Activated CD8-positive, alpha-beta T cell treated with anti-CD3 and anti-CD28 coated beads, Interleukin-2, amount 10 ng/mL, durations not matched to agents 7 days and 5 days (primary cell): Measurements from ENCODE around the gene PACS1. TPM values are rescaled to one million over a fixed set of nuclear protein-coding genes. Genes with fewer than 3 reads are reported as not detected.
A peak's percentile ranks its signal among the peaks of the same experiment; 100 is the strongest.

Source experiments
- ATAC-seq: fragments of 150-1000 bp; cut with Tn5 transposase; one replicate; pipeline ENCODE4 v1.10.0; 2021; ENCODE audit warnings: moderate library complexity
- CTCF ChIA-PET: fragments of 350-600 bp; sonication (Branson Sonifier 250); formaldehyde crosslinking; loops from one replicate; lab custom pipeline; 2021; ENCODE audit warnings: antibody characterized with exemption; lab: Charles Lee
- POLR2A ChIA-PET: fragments of 350-600 bp; sonication (Branson Sonifier 250); formaldehyde crosslinking; loops from one replicate; lab custom pipeline; 2021; ENCODE audit warnings: antibody characterized with exemption; lab: Charles Lee
- DNase-seq: peaks from one replicate; pipeline ENCODE4 v3.0.0-alpha.2; 2020
- H3K27ac Mint-ChIP-seq: one replicate; pipeline ENCODE4 v1.8.0; 2021; ENCODE audit warnings: mild to moderate bottlenecking, mixed read lengths
- H3K27me3 Mint-ChIP-seq: one replicate; pipeline ENCODE4 v1.8.0; 2021; ENCODE audit warnings: low read depth, mixed read lengths
- H3K36me3 Mint-ChIP-seq: one replicate; pipeline ENCODE4 v1.8.0; 2021; ENCODE audit warnings: low read depth, mixed read lengths
- H3K4me1 Mint-ChIP-seq: one replicate; pipeline ENCODE4 v1.8.0; 2021; ENCODE audit warnings: low read depth, mixed read lengths
- H3K4me3 Mint-ChIP-seq: one replicate; pipeline ENCODE4 v1.8.0; 2021; ENCODE audit warnings: mild to moderate bottlenecking, mixed read lengths
- H3K9me3 Mint-ChIP-seq: one replicate; pipeline ENCODE4 v1.8.0; 2022; ENCODE audit warnings: mixed read lengths; ENCODE audit not compliant: insufficient read depth
- total RNA-seq, 2 experiments: library from RNA; stranded (reverse); gene quantifications; one replicate each; pipeline ENCODE4 v1.2.3, GENCODE V29; 2021

The PACS1 gene
- total RNA-seq, 2 experiments from 2014 or later = 84.6 to 91.6 TPM

DNA sequence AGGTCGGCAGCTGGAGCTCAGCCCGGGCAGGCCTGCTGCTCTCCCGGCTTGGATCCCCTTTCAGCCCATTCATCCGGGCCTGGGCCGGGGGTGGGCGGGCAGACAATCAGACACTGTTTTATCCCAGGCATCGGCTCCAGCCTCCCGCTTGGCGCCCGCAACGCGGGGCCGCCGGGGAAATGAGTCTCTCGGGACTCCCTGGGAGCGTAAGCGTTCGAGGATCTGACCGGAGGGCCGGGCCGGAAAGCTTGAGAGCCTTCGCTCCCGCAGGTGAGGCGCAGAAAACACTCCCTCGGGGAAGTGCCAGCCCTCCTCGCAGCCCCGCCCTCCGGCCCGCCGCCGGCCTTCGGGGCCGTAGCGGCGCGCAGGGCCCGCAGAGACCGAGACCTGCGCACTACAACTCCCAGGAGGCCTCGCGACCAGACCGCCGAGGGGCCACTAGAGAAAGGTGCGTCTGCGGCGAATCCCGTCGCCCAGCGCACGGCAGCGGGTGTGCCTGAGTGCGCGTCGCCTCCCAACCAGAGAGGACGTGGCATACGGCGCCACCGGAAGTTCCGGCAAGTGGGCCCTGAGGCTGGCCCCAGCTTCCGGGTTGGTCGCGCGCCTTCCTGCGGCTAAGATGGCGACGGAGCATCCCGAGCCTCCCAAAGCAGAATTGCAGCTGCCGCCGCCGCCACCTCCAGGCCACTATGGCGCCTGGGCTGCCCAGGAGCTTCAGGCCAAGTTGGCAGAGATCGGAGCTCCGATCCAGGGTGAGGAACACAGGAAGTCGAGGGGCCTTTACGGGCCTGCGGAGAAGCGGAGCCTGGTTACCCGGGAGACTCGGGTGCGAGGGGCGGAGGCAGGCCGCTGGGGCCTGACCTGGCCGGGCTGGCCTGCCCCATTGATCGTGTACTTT lies 18.1 kb upstream of the PACS1 start, which contains the start of gene SF3B2:
Gene SF3B2, plus strand, starts transcription at position 599 of the 898 bp plus-strand sequence. Its CDS starts 21 bp downstream, at position 620.
- Mint-ChIP-seq H3K4me1 (peaks cover 37% of the 10 kb centered on the region), H3K36me3 (peaks cover 39% of the 10 kb centered on the region), H3K9me3 (no peaks in the 10 kb centered on the region), H3K4me3 (peak within 1 kb of the TSS; percentile 100), H3K27ac (peak within 1 kb of the TSS; percentile 99), H3K27me3 (peaks cover 11% of the 10 kb centered on the region)
- DNase-seq (peak; percentile 98), ATAC-seq (peak; percentile 98)
- ChIA-PET CTCF (interaction anchor here (1.2 to 6.2 kb wide), 8 partner anchors 8 to 84 kb away, joined by 3 to 81 read pairs (median 4); partner anchors contain the start of genes BANF1 and PACS1), POLR2A (interaction anchor here (0.7 to 2.8 kb wide), 21 partner anchors 9 to 416 kb away, joined by 3 to 26 read pairs (median 3); partner anchors contain the start of genes BANF1, CST6, EIF1AD and MUS81)

- CTCF ChIA-PET = interaction anchor here (1.1 to 6.2 kb wide), 9 partner anchors 8 to 83 kb away, joined by 3 to 81 read pairs (median 5); partner anchors contain the start of gene PACS1
- peak overlapping the region; percentile 99 for H3K27ac Mint-ChIP-seq
Observed at GRCh38 chr11:66052664-66052982, 17.4 kb upstream of the PACS1 start.

DNA sequence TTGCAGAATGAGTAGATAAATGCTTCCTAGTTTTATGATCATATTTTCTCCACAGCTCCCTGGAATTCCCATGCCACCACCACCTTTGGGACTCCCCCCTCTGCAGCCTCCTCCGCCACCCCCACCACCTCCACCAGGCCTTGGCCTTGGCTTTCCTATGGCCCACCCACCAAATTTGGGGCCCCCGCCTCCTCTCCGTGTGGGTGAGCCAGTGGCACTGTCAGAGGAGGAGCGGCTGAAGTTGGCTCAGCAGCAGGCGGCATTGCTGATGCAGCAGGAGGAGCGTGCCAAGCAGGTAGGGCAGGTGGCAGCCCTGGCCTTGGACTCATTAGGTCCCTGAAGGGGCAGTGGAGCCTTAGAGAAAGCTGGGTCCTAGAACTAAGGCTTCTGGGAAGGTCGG lies 15.1 kb upstream of the PACS1 start:
- H3K4me1 Mint-ChIP-seq = peaks cover 32% of the 10 kb centered on the region
- ChIA-PET CTCF (interaction anchor here (1.3 to 6.2 kb wide), 4 partner anchors 10 to 33 kb away, joined by 4 to 81 read pairs (median 14); partner anchors contain the start of gene PACS1), POLR2A (interaction anchor here (1.4 to 3.4 kb wide), 2 partner anchors 13 to 52 kb away, joined by 3 to 17 read pairs; partner anchors contain the start of genes BANF1 and PACS1)
- H3K27ac Mint-ChIP-seq = no peak overlapping the region
- peaks cover 65% of the 10 kb centered on the region for H3K36me3 Mint-ChIP-seq
- no peak for ATAC-seq
- H3K27me3 Mint-ChIP-seq = no peaks in the 10 kb centered on the region
- DNase-seq = no peak
- no peaks in the 10 kb centered on the region for H3K9me3 Mint-ChIP-seq
- no peak overlapping the region for H3K4me3 Mint-ChIP-seq

More at GRCh38 chr11:66052664-66052982, 17.4 kb upstream of the PACS1 start:
- POLR2A ChIA-PET = interaction anchor here (0.9 to 2.8 kb wide), 16 partner anchors 10 to 236 kb away, joined by 3 to 26 read pairs (median 3); partner anchors contain the start of genes BANF1, CST6, EIF1AD and MUS81
- H3K9me3 Mint-ChIP-seq = no peaks in the 10 kb centered on the region
- H3K4me1 Mint-ChIP-seq = peaks cover 37% of the 10 kb centered on the region
- peaks cover 11% of the 10 kb centered on the region for H3K27me3 Mint-ChIP-seq
- peak overlapping the region; percentile 100 for H3K4me3 Mint-ChIP-seq
- ATAC-seq (no peak), DNase-seq (no peak)
- H3K36me3 Mint-ChIP-seq = peaks cover 43% of the 10 kb centered on the region

DNA sequence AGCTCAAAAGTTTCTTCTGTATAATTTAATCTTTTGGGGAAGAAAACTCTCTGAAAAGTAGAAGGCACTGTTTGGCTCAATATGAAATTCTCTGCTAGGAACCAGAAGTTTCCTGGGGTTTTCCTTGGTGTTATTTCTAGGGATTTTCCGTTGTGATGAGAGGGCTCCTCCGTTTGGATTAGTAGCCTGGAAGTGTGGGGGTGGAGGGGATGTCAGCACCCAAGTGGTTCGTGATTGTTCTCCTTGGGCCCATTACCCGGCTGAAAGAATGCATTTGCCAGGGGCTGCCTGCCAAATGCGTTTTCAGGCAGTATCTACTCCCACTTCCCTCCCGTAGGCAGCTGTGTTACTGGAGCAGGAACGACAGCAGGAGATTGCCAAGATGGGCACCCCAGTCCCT lies 13.6 kb upstream of the PACS1 start:
- ATAC-seq (no peak), DNase-seq (no peak)
- H3K9me3 Mint-ChIP-seq = no peaks in the 10 kb centered on the region
- no peak overlapping the region for H3K4me3 Mint-ChIP-seq
- no peak overlapping the region for H3K27ac Mint-ChIP-seq
- no peaks in the 10 kb centered on the region for H3K27me3 Mint-ChIP-seq
- H3K4me1 Mint-ChIP-seq = peaks cover 22% of the 10 kb centered on the region
- ChIA-PET CTCF (interaction anchor here (1.3 to 6.2 kb wide), 4 partner anchors 11 to 34 kb away, joined by 4 to 81 read pairs (median 14); partner anchors contain the start of gene PACS1), POLR2A (interaction anchor here (0.6 to 3.4 kb wide), 2 partner anchors 12 to 98 kb away, joined by 4 to 17 read pairs; partner anchors contain the start of gene PACS1)
- H3K36me3 Mint-ChIP-seq = peaks cover 76% of the 10 kb centered on the region

DNA sequence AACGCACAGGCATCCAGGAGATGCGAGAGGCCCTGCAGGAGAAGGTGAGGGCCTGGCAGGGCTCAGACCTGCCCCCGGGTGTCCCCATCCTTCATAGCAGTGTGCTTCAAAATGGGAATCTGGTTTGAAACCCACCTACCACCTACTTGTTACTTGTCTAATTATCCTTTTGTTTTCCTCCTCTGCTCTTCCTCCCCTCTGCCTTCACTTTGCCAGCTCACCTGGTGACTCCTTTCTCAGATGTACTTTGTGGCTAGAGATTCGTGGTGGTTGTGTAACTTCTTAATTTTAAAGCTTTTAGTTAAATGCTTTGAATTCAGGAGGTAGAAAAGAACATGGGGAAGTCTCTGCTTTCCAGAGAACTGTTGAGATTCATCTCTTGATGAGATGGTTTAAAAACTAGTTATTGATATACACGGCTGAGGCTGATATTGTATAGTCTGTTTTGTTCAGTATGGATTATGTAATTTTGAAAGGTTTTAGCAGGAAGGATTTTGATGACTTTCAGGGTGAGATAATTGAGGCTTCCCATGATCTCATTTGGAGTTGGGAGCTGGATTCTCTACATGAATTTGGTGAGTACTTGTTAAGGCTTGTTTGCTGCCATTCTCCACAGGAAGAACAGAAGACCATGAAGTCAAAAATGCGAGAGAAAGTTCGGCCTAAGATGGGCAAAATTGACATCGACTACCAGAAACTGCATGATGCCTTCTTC lies 9.9 kb upstream of the PACS1 start:
- Mint-ChIP-seq H3K9me3 (no peaks in the 10 kb centered on the region), H3K27me3 (no peaks in the 10 kb centered on the region), H3K4me3 (no peak overlapping the region), H3K27ac (no peak overlapping the region), H3K4me1 (peaks cover 19% of the 10 kb centered on the region), H3K36me3 (peaks cover 85% of the 10 kb centered on the region)
- POLR2A ChIA-PET = interaction anchor here (1.4 to 2.0 kb wide), 2 partner anchors 15 to 19 kb away, joined by 3 to 6 read pairs; no protein-coding TSS in a partner anchor
- DNase-seq = no peak
- no peak for ATAC-seq
- CTCF ChIA-PET = interaction anchor here (0.9 to 3.8 kb wide), 4 partner anchors 8 to 75 kb away, joined by 3 to 25 read pairs (median 15); no protein-coding TSS in a partner anchor

GRCh38 chr11:66061268-66061667 lies 8.8 kb upstream of the PACS1 start:
- CTCF ChIA-PET = interaction anchor here (3.8 kb wide), 1 partner anchor 7 kb away, joined by 25 read pairs; no protein-coding TSS in a partner anchor
- Mint-ChIP-seq H3K36me3 (peaks cover 82% of the 10 kb centered on the region), H3K4me1 (peaks cover 23% of the 10 kb centered on the region), H3K27ac (no peak overlapping the region), H3K9me3 (no peaks in the 10 kb centered on the region), H3K27me3 (no peaks in the 10 kb centered on the region), H3K4me3 (no peak overlapping the region)
- POLR2A ChIA-PET = interaction anchor here (2.0 kb wide), 1 partner anchor 18 kb away, joined by 6 read pairs; no protein-coding TSS in a partner anchor
- no peak for DNase-seq
- ATAC-seq = peak; percentile 27

GRCh38 chr11:66062408-66062807 lies 7.7 kb upstream of the PACS1 start:
- ChIA-PET POLR2A (interaction anchor here (0.5 kb wide), 2 partner anchors 22 to 76 kb away, joined by 3 to 4 read pairs; no protein-coding TSS in a partner anchor), CTCF (interaction anchor here (0.9 to 3.6 kb wide), 5 partner anchors 10 to 174 kb away, joined by 3 to 18 read pairs (median 4); partner anchors contain the start of genes FIBP and SF3B2)
- H3K27me3 Mint-ChIP-seq = no peaks in the 10 kb centered on the region
- H3K9me3 Mint-ChIP-seq = no peaks in the 10 kb centered on the region
- ATAC-seq = no peak
- DNase-seq = no peak
- peaks cover 81% of the 10 kb centered on the region for H3K36me3 Mint-ChIP-seq
- H3K4me1 Mint-ChIP-seq = peaks cover 35% of the 10 kb centered on the region
- no peak overlapping the region for H3K4me3 Mint-ChIP-seq
- peak overlapping the region; percentile 26 for H3K27ac Mint-ChIP-seq

DNA sequence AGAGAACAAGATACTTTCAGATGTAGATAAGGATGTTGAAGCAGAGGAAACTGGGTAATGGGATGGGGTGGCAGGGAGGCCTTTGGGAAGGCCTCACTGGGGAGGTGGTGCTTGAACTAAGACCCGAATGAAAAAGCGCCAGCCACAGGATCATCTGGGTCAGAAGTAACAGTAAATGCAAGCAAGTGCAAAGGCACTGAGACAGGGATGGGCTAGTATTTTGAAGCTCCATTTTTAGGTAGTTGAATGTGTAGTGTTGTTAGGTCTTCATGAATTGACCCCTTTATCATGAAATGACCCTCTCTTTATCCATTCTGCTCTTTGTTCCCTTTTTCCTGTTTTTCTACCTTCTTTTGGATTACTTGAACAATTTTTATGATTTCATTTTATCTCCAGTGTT lies 6.2 kb upstream of the PACS1 start:
- no peak for DNase-seq
- ChIA-PET POLR2A (interaction anchor here (1.1 kb wide), 1 partner anchor 11 kb away, joined by 3 read pairs; the partner anchor contains the start of gene SF3B2), CTCF (interaction anchor here (1.1 to 3.6 kb wide), 3 partner anchors 12 to 61 kb away, joined by 3 to 18 read pairs (median 3); partner anchors contain the start of gene SF3B2)
- H3K27me3 Mint-ChIP-seq = no peaks in the 10 kb centered on the region
- H3K4me3 Mint-ChIP-seq = no peak overlapping the region
- ATAC-seq = no peak
- peak overlapping the region; percentile 22 for H3K27ac Mint-ChIP-seq
- H3K9me3 Mint-ChIP-seq = no peaks in the 10 kb centered on the region
- peaks cover 50% of the 10 kb centered on the region for H3K4me1 Mint-ChIP-seq
- H3K36me3 Mint-ChIP-seq = peaks cover 84% of the 10 kb centered on the region

DNA sequence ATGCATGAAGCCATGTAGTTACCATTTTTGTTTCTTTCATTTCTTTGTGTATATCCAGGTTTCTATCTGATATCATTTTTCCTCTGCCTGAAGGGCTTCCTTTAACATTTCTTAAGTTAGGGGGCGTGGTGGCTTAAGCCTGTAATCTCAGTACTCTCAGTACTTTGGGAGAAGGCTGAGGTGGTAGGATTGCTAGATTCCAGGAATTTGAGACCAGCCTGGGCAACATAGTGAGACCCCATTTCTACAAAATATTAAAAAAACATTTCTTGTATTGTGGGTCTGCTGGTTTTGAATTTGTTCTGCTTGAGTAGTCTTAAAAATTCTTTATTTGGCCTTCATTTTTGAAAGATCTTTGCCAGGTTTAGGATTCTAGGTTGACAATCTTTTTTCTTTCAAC lies 5.5 kb upstream of the PACS1 start:
- ChIA-PET CTCF (interaction anchor here (1.1 to 7.7 kb wide), 3 partner anchors 12 to 70 kb away, joined by 3 to 112 read pairs (median 18); partner anchors contain the start of gene SF3B2), POLR2A (no interaction called here)
- no peaks in the 10 kb centered on the region for H3K27me3 Mint-ChIP-seq
- DNase-seq (no peak), ATAC-seq (no peak)
- H3K4me3 Mint-ChIP-seq = no peak overlapping the region
- peaks cover 57% of the 10 kb centered on the region for H3K4me1 Mint-ChIP-seq
- H3K9me3 Mint-ChIP-seq = no peaks in the 10 kb centered on the region
- H3K36me3 Mint-ChIP-seq = peaks cover 82% of the 10 kb centered on the region
- no peak overlapping the region for H3K27ac Mint-ChIP-seq

- no peak for ATAC-seq
- peaks cover 58% of the 10 kb centered on the region for H3K4me1 Mint-ChIP-seq
- peak overlapping the region; percentile 69 for H3K27ac Mint-ChIP-seq
- peaks cover 71% of the 10 kb centered on the region for H3K36me3 Mint-ChIP-seq
- H3K27me3 Mint-ChIP-seq = no peaks in the 10 kb centered on the region
- H3K4me3 Mint-ChIP-seq = no peak overlapping the region
- no peak for DNase-seq
- H3K9me3 Mint-ChIP-seq = no peaks in the 10 kb centered on the region
- POLR2A ChIA-PET = interaction anchor here (0.8 to 5.0 kb wide), 3 partner anchors 11 to 15 kb away, joined by 3 to 26 read pairs (median 17); partner anchors contain the start of gene SF3B2
- CTCF ChIA-PET = interaction anchor here (1.1 to 8.4 kb wide), 11 partner anchors 13 to 193 kb away, joined by 3 to 116 read pairs (median 11); partner anchors contain the start of gene SF3B2
Observed at GRCh38 chr11:66066751-66067150, 3.3 kb upstream of the PACS1 start.
